ENCODE results near the gene MAP4K4. TPM values are rescaled to one million over a fixed set of nuclear protein-coding genes. Genes with fewer than 3 reads are reported as not detected.
A peak's percentile ranks its signal among the peaks of the same experiment; 100 is the strongest.

MAP4K4 gene
- total and polyA plus RNA-seq, 2 of the 13 experiments (the other 11 are each of a cell fraction or from before 2014, with no cell fraction given): 105 to 264 TPM

DNA sequence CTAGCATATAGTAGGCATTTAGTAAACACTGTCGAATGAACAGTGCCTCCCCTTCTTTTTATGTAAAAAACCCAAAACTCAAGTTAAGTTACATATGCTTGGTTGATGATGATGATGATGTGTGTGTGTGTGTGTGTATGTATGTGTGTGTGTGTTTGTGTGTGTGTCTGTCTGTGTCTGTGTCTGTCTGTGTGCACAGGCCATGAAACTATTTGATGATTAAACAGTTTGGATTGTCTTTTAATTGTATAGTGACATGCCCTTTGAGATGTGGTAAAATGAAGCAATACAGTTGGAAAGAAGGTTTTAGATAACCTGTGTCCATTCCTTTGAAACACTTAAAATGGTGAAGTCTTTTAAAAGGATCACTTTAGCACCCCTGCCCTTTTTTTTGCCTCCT is 105.6 kb downstream of the MAP4K4 start (continued):
- no peak for TF ChIP-seq NFKB2 (CRISPR knock-in tag; IDR thresholded peaks at IDR 0.05; ENCODE audit: borderline replicate concordance)
- TF ChIP-seq ATF7 (IDR thresholded peaks at IDR 0.05): peak; percentile 57; the same call in 1 of the 2 replicates
- no peak for TF ChIP-seq ATF7 (CRISPR knock-in tag; IDR thresholded peaks at IDR 0.05)
- TF ChIP-seq ZNF251 (CRISPR knock-in tag; IDR thresholded peaks at IDR 0.05): no peak

GRCh38 chr2:101803945-101804696 is 106.6 kb downstream of the MAP4K4 start:
- FAIRE-seq: peak; percentile 49
- peak; percentile 50 for ATAC-seq
- Histone ChIP-seq H3K27me3 (ENCODE audit: control insufficient read depth in 1 of 2, insufficient read depth in 2 of 2, low read length in 2 of 2) (no peaks in the 10 kb centered on the region), H2AFZ (ENCODE audit: low read length) (no peak overlapping the region), H3K4me3 (replicated peaks in 1 of 3; ENCODE audit: insufficient read depth in 1 of 3, low read depth in 2 of 3, low read length in 3 of 3) (no peak overlapping the region; a peak in 1 of 6 replicates), H3K4me1 (ENCODE audit: insufficient read depth, low read length) (peaks cover 76% of the 10 kb centered on the region), H3K4me2 (ENCODE audit: low read depth, low read length) (peak overlapping the region; percentile 37), H3K36me3 (replicated peaks in 1 of 2; ENCODE audit: control insufficient read depth in 1 of 2, insufficient read depth in 2 of 2, low read length in 2 of 2) (peaks cover 7 to 36% of the 10 kb centered on the region in 2 experiments), H3K27ac (ENCODE audit: extremely low read length, insufficient read depth, low read length) (peak overlapping the region; percentile 45), H3K79me2 (ENCODE audit: insufficient read depth, low read length) (peaks cover 95% of the 10 kb centered on the region), H3K9me3 (ENCODE audit: low read length) (no peaks in the 10 kb centered on the region), H4K20me1 (ENCODE audit: insufficient read depth, low read length) (peaks cover 60% of the 10 kb centered on the region), H3K9ac (ENCODE audit: insufficient read depth, low read depth, low read length) (no peak overlapping the region; the same call in 1 of the 2 replicates)
- no TSS peak for BruUV-seq (replicated peaks)
- in situ Hi-C loops (cut with HindIII; ENCODE audit: extremely low pct_ligation_motif_present, low pct_unique_long_range_greater_than_20kb): no loop called here
- WGBS (ENCODE audit: low lambda C conversion rate): 50% methylated on average over 8 of the region's 8 CpGs
- ChIA-PET POLR2A (no interaction called here), CTCF (ENCODE audit: low intra/inter-chr PET ratio, low total read pairs) (no interaction called here)
- peak; percentile 50 for DNase-seq (ENCODE audit: low spot score)
- intact Hi-C loops (cut with micrococcal nuclease; ENCODE audit: unreplicated experiment): loop anchor here (2.0 kb wide), 1 partner anchor 37 kb away; no protein-coding TSS in a partner anchor
- peak; percentile 51; the same call in 1 of the 2 replicates for TF ChIP-seq ZBTB38 (CRISPR knock-in tag; IDR thresholded peaks at IDR 0.05)
- TF ChIP-seq, protein P1, sequence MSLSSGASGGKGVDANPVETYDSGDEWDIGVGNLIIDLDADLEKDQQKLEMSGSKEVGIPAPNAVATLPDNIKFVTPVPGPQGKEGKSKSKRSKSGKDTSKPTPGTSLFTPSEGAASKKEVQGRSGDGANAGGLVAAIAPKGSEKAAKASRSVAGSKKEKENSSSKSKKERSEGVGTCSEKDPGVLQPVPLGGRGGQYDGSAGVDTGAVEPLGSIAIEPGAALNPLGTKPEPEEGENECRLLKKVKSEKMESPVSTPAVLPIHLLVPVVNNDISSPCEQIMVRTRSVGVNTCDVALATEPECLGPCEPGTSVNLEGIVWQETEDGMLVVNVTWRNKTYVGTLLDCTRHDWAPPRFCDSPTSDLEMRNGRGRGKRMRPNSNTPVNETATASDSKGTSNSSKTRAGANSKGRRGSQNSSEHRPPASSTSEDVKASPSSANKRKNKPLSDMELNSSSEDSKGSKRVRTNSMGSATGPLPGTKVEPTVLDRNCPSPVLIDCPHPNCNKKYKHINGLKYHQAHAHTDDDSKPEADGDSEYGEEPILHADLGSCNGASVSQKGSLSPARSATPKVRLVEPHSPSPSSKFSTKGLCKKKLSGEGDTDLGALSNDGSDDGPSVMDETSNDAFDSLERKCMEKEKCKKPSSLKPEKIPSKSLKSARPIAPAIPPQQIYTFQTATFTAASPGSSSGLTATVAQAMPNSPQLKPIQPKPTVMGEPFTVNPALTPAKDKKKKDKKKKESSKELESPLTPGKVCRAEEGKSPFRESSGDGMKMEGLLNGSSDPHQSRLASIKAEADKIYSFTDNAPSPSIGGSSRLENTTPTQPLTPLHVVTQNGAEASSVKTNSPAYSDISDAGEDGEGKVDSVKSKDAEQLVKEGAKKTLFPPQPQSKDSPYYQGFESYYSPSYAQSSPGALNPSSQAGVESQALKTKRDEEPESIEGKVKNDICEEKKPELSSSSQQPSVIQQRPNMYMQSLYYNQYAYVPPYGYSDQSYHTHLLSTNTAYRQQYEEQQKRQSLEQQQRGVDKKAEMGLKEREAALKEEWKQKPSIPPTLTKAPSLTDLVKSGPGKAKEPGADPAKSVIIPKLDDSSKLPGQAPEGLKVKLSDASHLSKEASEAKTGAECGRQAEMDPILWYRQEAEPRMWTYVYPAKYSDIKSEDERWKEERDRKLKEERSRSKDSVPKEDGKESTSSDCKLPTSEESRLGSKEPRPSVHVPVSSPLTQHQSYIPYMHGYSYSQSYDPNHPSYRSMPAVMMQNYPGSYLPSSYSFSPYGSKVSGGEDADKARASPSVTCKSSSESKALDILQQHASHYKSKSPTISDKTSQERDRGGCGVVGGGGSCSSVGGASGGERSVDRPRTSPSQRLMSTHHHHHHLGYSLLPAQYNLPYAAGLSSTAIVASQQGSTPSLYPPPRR (CRISPR knock-in tag; IDR thresholded peaks at IDR 0.05; ENCODE audit: borderline replicate concordance): no peak
- TF ChIP-seq SOX13 (IDR thresholded peaks at IDR 0.05): no peak
- TF ChIP-seq SOX13 (CRISPR knock-in tag; conservative IDR thresholded peaks at IDR 0.05 in 1 of 2, IDR thresholded peaks at IDR 0.05 in 1 of 2): peak in 1 of 2 experiments; percentile 32; a peak in 1 of 4 replicates
- TF ChIP-seq MTA1 (CRISPR knock-in tag; IDR thresholded peaks at IDR 0.05; ENCODE audit: borderline replicate concordance): no peak
- TF ChIP-seq, protein P2, sequence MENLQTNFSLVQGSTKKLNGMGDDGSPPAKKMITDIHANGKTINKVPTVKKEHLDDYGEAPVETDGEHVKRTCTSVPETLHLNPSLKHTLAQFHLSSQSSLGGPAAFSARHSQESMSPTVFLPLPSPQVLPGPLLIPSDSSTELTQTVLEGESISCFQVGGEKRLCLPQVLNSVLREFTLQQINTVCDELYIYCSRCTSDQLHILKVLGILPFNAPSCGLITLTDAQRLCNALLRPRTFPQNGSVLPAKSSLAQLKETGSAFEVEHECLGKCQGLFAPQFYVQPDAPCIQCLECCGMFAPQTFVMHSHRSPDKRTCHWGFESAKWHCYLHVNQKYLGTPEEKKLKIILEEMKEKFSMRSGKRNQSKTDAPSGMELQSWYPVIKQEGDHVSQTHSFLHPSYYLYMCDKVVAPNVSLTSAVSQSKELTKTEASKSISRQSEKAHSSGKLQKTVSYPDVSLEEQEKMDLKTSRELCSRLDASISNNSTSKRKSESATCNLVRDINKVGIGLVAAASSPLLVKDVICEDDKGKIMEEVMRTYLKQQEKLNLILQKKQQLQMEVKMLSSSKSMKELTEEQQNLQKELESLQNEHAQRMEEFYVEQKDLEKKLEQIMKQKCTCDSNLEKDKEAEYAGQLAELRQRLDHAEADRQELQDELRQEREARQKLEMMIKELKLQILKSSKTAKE (CRISPR knock-in tag; IDR thresholded peaks at IDR 0.05; ENCODE audit: borderline replicate concordance): 0 out of 2 replicates have a peak, but pooled peaks have one; percentile 8
- TF ChIP-seq ZNF292 (CRISPR knock-in tag; IDR thresholded peaks at IDR 0.05; ENCODE audit: borderline replicate concordance, low read depth): 0 out of 2 replicates have a peak, but pooled peaks have one; percentile 53
- TF ChIP-seq CEBPB (IDR thresholded peaks at IDR 0.05; ENCODE audit: borderline replicate concordance, low read depth, low read length): peak; percentile 61; the same call in 1 of the 2 replicates
- TF ChIP-seq ZNF337 (CRISPR knock-in tag; IDR thresholded peaks at IDR 0.05; ENCODE audit: borderline replicate concordance, low read depth): 0 out of 2 replicates have a peak, but pooled peaks have one; percentile 31
